ENCODE data around the gene NFASC. TPM values are rescaled to one million over a fixed set of nuclear protein-coding genes. Genes with fewer than 3 reads are reported as not detected.
A peak's percentile ranks its signal among the peaks of the same experiment; 100 is the strongest.

Gene NFASC
- total RNA-seq, 5 donors from 2014 or later (not counting 1 experiment from before 2014, with no cell fraction given) = 0.13 to 0.35 (median 0.19) TPM; not detected in 2

- Mint-ChIP-seq H3K27ac (no peak overlapping the region), H3K4me1 (no peaks in the 10 kb centered on the region), H3K27me3 (peaks cover 3 to 11% of the 10 kb centered on the region in 2 donors), H3K4me3 (no peak overlapping the region), H3K9me3 (no peaks in the 10 kb centered on the region), H3K36me3 (no peaks in the 10 kb centered on the region)
- ChIA-PET POLR2A (no interaction called here), CTCF (no interaction called here)
- DNase-seq (no peak), ATAC-seq (replicated peaks in 1 of 4) (no peak)
- Histone ChIP-seq H3K36me3 (ENCODE audit: control insufficient read depth in 2 of 2, extremely low read depth in 1 of 2, insufficient read depth in 1 of 2, low read length in 1 of 2) (no peaks in the 10 kb centered on the region), H3K4me3 (ENCODE audit: control insufficient read depth in 1 of 2, extremely low read depth in 1 of 2, low read length in 1 of 2) (no peak overlapping the region), H3K4me1 (ENCODE audit: control insufficient read depth in 1 of 2, extremely low read depth in 1 of 2, insufficient read depth in 2 of 2, low read length in 2 of 2) (no peaks in the 10 kb centered on the region), H3K9me3 (no peaks in the 10 kb centered on the region), H3K27ac (ENCODE audit: low read length) (no peak overlapping the region), H3K27me3 (replicated peaks in 1 of 2; ENCODE audit: control insufficient read depth in 2 of 2, extremely low read depth in 1 of 2, insufficient read depth in 2 of 2, low read length in 1 of 2) (peaks cover 0 to 19% of the 10 kb centered on the region in 2 experiments)
- 68% methylated on average over 4 of the region's 4 CpGs for WGBS (ENCODE audit: insufficient coverage)
Measured at GRCh38 chr1:204936765-204937164, 66.1 kb downstream of the NFASC start.

GRCh38 chr1:204937901-204938300, 67.2 kb downstream of the NFASC start:
- Histone ChIP-seq H3K9me3 (no peaks in the 10 kb centered on the region), H3K27me3 (replicated peaks in 1 of 2; ENCODE audit: control insufficient read depth in 2 of 2, extremely low read depth in 1 of 2, insufficient read depth in 2 of 2, low read length in 1 of 2) (peaks cover 0 to 19% of the 10 kb centered on the region in 2 experiments), H3K36me3 (ENCODE audit: control insufficient read depth in 2 of 2, extremely low read depth in 1 of 2, insufficient read depth in 1 of 2, low read length in 1 of 2) (no peaks in the 10 kb centered on the region), H3K4me3 (ENCODE audit: control insufficient read depth in 1 of 2, extremely low read depth in 1 of 2, low read length in 1 of 2) (no peak overlapping the region), H3K4me1 (ENCODE audit: control insufficient read depth in 1 of 2, extremely low read depth in 1 of 2, insufficient read depth in 2 of 2, low read length in 2 of 2) (no peaks in the 10 kb centered on the region), H3K27ac (ENCODE audit: low read length) (no peak overlapping the region)
- 75% methylated on average over 9 of the region's 11 CpGs for WGBS (ENCODE audit: insufficient coverage)
- no peaks in the 10 kb centered on the region for H3K4me1 Mint-ChIP-seq
- H3K4me3 Mint-ChIP-seq = no peak overlapping the region
- H3K27ac Mint-ChIP-seq = no peak overlapping the region
- H3K36me3 Mint-ChIP-seq = no peaks in the 10 kb centered on the region
- POLR2A ChIA-PET = no interaction called here
- peaks cover 3 to 11% of the 10 kb centered on the region in 2 donors for H3K27me3 Mint-ChIP-seq
- ATAC-seq (replicated peaks in 1 of 4) (no peak), DNase-seq (no peak)
- no peaks in the 10 kb centered on the region for H3K9me3 Mint-ChIP-seq
- CTCF ChIA-PET = no interaction called here

GRCh38 chr1:204940591-204940990, 69.9 kb downstream of the NFASC start:
- H3K4me3 Mint-ChIP-seq = no peak overlapping the region
- POLR2A ChIA-PET = no interaction called here
- no peaks in the 10 kb centered on the region for H3K4me1 ChIP-seq (ENCODE audit: control insufficient read depth in 1 of 2, extremely low read depth in 1 of 2, insufficient read depth in 2 of 2, low read length in 2 of 2)
- peaks cover 0 to 21% of the 10 kb centered on the region in 2 experiments for H3K27me3 ChIP-seq (replicated peaks in 1 of 2; ENCODE audit: control insufficient read depth in 2 of 2, extremely low read depth in 1 of 2, insufficient read depth in 2 of 2, low read length in 1 of 2)
- no peak overlapping the region for H3K4me3 ChIP-seq (ENCODE audit: control insufficient read depth in 1 of 2, extremely low read depth in 1 of 2, low read length in 1 of 2)
- H3K9me3 Mint-ChIP-seq = no peaks in the 10 kb centered on the region
- ATAC-seq (replicated peaks in 1 of 4) = no peak
- DNase-seq = no peak
- H3K4me1 Mint-ChIP-seq = no peaks in the 10 kb centered on the region
- peaks cover 3 to 17% of the 10 kb centered on the region in 2 donors for H3K27me3 Mint-ChIP-seq
- no CpG with 5 or more reads among the region's 2 CpGs for WGBS (ENCODE audit: insufficient coverage)
- no peaks in the 10 kb centered on the region for H3K36me3 Mint-ChIP-seq
- H3K27ac ChIP-seq (ENCODE audit: low read length) = no peak overlapping the region
- no peak overlapping the region for H3K27ac Mint-ChIP-seq
- no peaks in the 10 kb centered on the region for H3K36me3 ChIP-seq (ENCODE audit: control insufficient read depth in 2 of 2, extremely low read depth in 1 of 2, insufficient read depth in 1 of 2, low read length in 1 of 2)
- no peaks in the 10 kb centered on the region for H3K9me3 ChIP-seq
- CTCF ChIA-PET = no interaction called here

GRCh38 chr1:204941421-204942338, 71.0 kb downstream of the NFASC start:
- H3K36me3 Mint-ChIP-seq = no peaks in the 10 kb centered on the region
- H3K27me3 Mint-ChIP-seq = peaks cover 3 to 17% of the 10 kb centered on the region in 2 donors
- Histone ChIP-seq H3K27ac (ENCODE audit: low read length) (no peak overlapping the region), H3K27me3 (replicated peaks in 1 of 2; ENCODE audit: control insufficient read depth in 2 of 2, extremely low read depth in 1 of 2, insufficient read depth in 2 of 2, low read length in 1 of 2) (peaks cover 0 to 27% of the 10 kb centered on the region in 2 experiments), H3K4me1 (ENCODE audit: control insufficient read depth in 1 of 2, extremely low read depth in 1 of 2, insufficient read depth in 2 of 2, low read length in 2 of 2) (peaks cover 0 to 7% of the 10 kb centered on the region in 2 experiments), H3K9me3 (no peaks in the 10 kb centered on the region), H3K4me3 (ENCODE audit: control insufficient read depth in 1 of 2, extremely low read depth in 1 of 2, low read length in 1 of 2) (no peak overlapping the region), H3K36me3 (ENCODE audit: control insufficient read depth in 2 of 2, extremely low read depth in 1 of 2, insufficient read depth in 1 of 2, low read length in 1 of 2) (no peaks in the 10 kb centered on the region)
- POLR2A ChIA-PET = no interaction called here
- CTCF ChIA-PET = interaction anchor here in 1 of 2 donors (0.6 to 1.2 kb wide), 2 partner anchors 11 to 314 kb away, joined by 3 to 4 read pairs; no protein-coding TSS in a partner anchor
- H3K9me3 Mint-ChIP-seq = no peaks in the 10 kb centered on the region
- 56% methylated on average over 6 of the region's 15 CpGs for WGBS (ENCODE audit: insufficient coverage)
- H3K4me3 Mint-ChIP-seq = no peak overlapping the region
- no peaks in the 10 kb centered on the region for H3K4me1 Mint-ChIP-seq
- DNase-seq (peak in 25 of 35 experiments; percentile 3 to 49 (median 13)), ATAC-seq (replicated peaks in 1 of 4) (no peak)
- H3K27ac Mint-ChIP-seq = no peak overlapping the region

- no peak for ATAC-seq (replicated peaks in 1 of 4)
- Mint-ChIP-seq H3K27ac (no peak overlapping the region), H3K9me3 (no peaks in the 10 kb centered on the region), H3K4me3 (no peak overlapping the region), H3K4me1 (no peaks in the 10 kb centered on the region), H3K27me3 (peaks cover 7 to 14% of the 10 kb centered on the region in 2 donors), H3K36me3 (no peaks in the 10 kb centered on the region)
- Histone ChIP-seq H3K36me3 (ENCODE audit: control insufficient read depth in 2 of 2, extremely low read depth in 1 of 2, insufficient read depth in 1 of 2, low read length in 1 of 2) (no peaks in the 10 kb centered on the region), H3K27me3 (replicated peaks in 1 of 2; ENCODE audit: control insufficient read depth in 2 of 2, extremely low read depth in 1 of 2, insufficient read depth in 2 of 2, low read length in 1 of 2) (peaks cover 0 to 20% of the 10 kb centered on the region in 2 experiments), H3K9me3 (no peaks in the 10 kb centered on the region), H3K27ac (ENCODE audit: low read length) (no peak overlapping the region), H3K4me3 (ENCODE audit: control insufficient read depth in 1 of 2, extremely low read depth in 1 of 2, low read length in 1 of 2) (no peak overlapping the region), H3K4me1 (ENCODE audit: control insufficient read depth in 1 of 2, extremely low read depth in 1 of 2, insufficient read depth in 2 of 2, low read length in 2 of 2) (peaks cover 0 to 7% of the 10 kb centered on the region in 2 experiments)
- ChIA-PET CTCF (no interaction called here), POLR2A (no interaction called here)
- DNase-seq = no peak
- WGBS (ENCODE audit: insufficient coverage) = 78% methylated on average over 2 of the region's 6 CpGs
Measured at GRCh38 chr1:204943495-204943894, 72.8 kb downstream of the NFASC start.

GRCh38 chr1:204944662-204945061, 74.0 kb downstream of the NFASC start:
- WGBS (ENCODE audit: insufficient coverage) = 80% methylated on average over 1 of the region's 4 CpGs
- DNase-seq = no peak
- H3K9me3 Mint-ChIP-seq = no peaks in the 10 kb centered on the region
- no peaks in the 10 kb centered on the region for H3K4me1 Mint-ChIP-seq
- H3K27ac Mint-ChIP-seq = no peak overlapping the region
- Histone ChIP-seq H3K27me3 (replicated peaks in 1 of 2; ENCODE audit: control insufficient read depth in 2 of 2, extremely low read depth in 1 of 2, insufficient read depth in 2 of 2, low read length in 1 of 2) (peaks cover 0 to 22% of the 10 kb centered on the region in 2 experiments), H3K36me3 (ENCODE audit: control insufficient read depth in 2 of 2, extremely low read depth in 1 of 2, insufficient read depth in 1 of 2, low read length in 1 of 2) (no peaks in the 10 kb centered on the region), H3K4me3 (ENCODE audit: control insufficient read depth in 1 of 2, extremely low read depth in 1 of 2, low read length in 1 of 2) (no peak overlapping the region), H3K27ac (ENCODE audit: low read length) (no peak overlapping the region), H3K9me3 (no peaks in the 10 kb centered on the region), H3K4me1 (ENCODE audit: control insufficient read depth in 1 of 2, extremely low read depth in 1 of 2, insufficient read depth in 2 of 2, low read length in 2 of 2) (peaks cover 0 to 7% of the 10 kb centered on the region in 2 experiments)
- no peak for ATAC-seq (replicated peaks in 1 of 4)
- peaks cover 7 to 14% of the 10 kb centered on the region in 2 donors for H3K27me3 Mint-ChIP-seq
- no peaks in the 10 kb centered on the region for H3K36me3 Mint-ChIP-seq
- ChIA-PET POLR2A (no interaction called here), CTCF (interaction anchor here in 1 of 2 donors (0.5 kb wide), 1 partner anchor 233 kb away, joined by 3 read pairs; no protein-coding TSS in a partner anchor)
- H3K4me3 Mint-ChIP-seq = no peak overlapping the region
